Skeletal muscle cell (primary cell): ENCODE measurements around the gene NELFB.

ENCODE experiments used
- DNase-seq: peaks from one replicate; pipeline ENCODE4 v3.0.0-alpha.2; 2010; ENCODE audit warnings: low read depth
- H3K4me3 ChIP-seq: 2 replicates; pipeline ENCODE4 v1.5.1; 2011; ENCODE audit warnings: low read depth, mild to moderate bottlenecking, control low read depth, low read length, moderate library complexity

Gene NELFB

DNA sequence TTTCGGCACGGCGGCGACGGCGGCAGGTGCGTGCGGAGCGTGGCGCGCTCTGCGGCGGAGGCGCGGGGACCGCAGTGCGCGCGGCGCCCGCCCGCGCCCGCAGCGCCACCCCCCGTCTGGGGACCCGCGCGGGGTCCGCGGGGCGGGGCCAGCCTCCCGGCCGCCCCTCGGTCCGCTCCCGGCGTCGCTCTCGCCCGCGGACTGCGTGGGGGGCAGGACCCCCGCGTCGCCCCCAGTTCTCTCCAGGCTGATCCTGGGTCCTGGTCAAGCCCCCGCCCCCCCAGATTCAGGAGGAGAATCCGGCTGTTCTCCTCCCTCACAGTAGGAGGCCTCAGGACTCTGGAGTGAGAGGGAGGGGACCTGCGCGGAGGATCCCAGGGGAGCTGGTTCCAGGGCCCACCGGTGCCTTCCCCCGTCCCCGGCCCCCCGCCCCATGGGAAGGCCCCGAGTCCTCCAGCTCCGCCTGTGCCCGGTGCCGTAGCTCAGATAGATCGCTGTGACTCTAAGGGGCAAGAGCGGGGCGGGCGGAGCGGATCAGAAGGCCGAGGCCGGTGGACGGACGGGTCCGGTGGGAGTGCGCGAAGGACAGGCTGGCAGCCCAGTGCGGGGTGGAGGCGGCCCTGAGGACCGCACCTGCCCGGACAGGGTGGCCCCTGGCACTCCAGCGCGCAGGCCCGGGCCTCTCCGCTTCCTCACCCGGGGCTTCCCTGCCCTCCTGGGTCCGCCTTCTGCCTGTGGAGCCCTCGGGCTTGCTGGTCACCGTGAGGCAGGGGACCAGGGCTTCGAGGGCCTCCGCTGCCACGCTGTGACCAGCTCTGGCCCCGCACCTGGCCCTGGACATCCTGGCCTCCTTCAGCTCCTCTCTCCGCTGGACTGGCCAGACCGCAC lies 32.7 kb upstream of the NELFB start, which contains the start of gene RNF208:
Gene RNF208, minus strand, starts transcription at position 51 of the 888 bp plus-strand sequence. CDS start 1,028 bp downstream, outside the sequence.
- peak within 1 kb of the TSS; percentile 73 for H3K4me3 ChIP-seq
- DNase-seq = no peak

- DNase-seq = peak; percentile 88
- peak overlapping the region; percentile 73 for H3K4me3 ChIP-seq
Observed at GRCh38 chr9:137223078-137223970, 31.8 kb upstream of the NELFB start.

GRCh38 chr9:137224830-137225694 lies 30.1 kb upstream of the NELFB start, which contains the start of gene CYSRT1:
TSS of gene CYSRT1 (plus strand) at chr9:137225174. CDS start at chr9:137225622, 448 bp downstream.
- no peak for DNase-seq

GRCh38 chr9:137225699-137226331 lies 29.3 kb upstream of the NELFB start:
- no peak overlapping the region for H3K4me3 ChIP-seq
- no peak for DNase-seq

More at GRCh38 chr9:137224830-137225694, 30.1 kb upstream of the NELFB start, which contains the start of gene CYSRT1:
- H3K4me3 ChIP-seq = peak within 1 kb of the TSS; percentile 73

DNA sequence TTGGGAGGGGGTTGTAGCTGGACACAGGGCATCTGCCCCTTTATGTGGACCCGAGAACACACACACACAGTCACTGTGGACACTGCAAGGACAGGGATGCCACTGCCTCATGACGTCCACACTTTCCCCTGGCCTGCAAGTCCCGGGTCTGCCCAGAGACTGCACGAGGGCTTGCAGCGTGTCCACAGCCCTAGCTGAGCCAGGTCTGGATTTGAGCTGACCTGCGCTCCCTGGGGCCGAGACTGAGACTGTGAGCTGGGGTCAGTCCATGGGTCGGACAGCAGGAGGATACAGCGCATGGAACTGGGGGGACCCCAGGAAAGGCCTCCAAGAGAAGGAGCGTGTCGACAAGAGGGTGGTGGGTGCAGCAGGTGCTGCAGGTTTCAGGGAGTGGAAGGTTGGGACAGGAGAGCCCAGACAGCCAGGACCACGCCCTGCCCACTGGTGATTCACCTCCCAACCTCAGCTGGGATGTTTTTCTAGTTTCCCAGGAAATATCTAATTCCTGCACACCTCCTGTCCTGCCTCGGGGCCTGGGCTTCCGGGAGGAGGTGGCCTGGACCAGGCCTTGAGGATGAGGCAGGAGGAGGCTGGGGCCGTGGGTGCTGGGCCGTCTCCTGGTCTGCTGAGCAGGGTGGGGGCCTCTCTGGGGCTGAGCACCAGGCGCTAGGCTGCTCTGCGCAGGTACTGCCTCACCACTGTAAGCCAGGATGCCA lies 28.6 kb upstream of the NELFB start:
- H3K4me3 ChIP-seq = no peak overlapping the region

GRCh38 chr9:137227054-137227852 lies 27.9 kb upstream of the NELFB start, which contains the start of gene RNF224:
TSS of gene RNF224 (plus strand) at chr9:137227502. CDS start at chr9:137228336, 834 bp downstream.
- H3K4me3 ChIP-seq = no peak within 1 kb of the TSS
- DNase-seq = no peak

More for the DNA sequence above, 28.6 kb upstream of the NELFB start:
- no peak for DNase-seq

DNA sequence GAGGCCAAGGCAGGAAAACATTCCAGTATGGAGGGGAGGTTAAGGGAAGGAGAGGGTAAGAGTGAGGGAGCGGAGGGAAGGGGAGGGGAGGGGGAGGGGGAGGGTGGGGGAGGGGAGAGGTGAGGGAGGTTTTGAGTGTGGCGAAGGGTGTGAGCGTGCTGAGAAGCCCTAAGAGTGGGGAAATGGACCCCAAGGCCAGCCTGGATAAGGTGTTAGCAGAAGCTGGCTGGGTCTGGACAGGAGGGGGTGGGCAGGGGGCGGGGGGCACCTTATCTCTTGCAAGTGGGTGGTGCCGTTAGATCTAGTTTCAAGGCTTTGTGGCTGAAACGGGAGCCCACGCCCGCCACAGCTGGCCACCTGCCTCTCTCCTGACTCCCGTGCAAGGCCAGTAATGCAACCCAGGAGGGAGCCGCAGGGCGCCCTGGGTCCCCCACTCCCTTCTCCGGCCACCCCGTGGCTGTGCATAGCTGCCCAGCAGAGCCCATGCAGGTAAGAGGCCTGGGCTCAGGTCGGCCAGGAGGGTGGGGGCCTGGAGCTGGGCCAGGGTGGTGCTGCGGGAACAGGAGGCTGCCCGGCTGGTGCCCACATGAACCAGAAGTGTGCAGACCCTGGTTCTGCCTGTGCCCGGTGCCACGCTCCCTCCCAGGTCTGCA lies 27.1 kb upstream of the NELFB start:
- no peak for DNase-seq
- no peak overlapping the region for H3K4me3 ChIP-seq

DNA sequence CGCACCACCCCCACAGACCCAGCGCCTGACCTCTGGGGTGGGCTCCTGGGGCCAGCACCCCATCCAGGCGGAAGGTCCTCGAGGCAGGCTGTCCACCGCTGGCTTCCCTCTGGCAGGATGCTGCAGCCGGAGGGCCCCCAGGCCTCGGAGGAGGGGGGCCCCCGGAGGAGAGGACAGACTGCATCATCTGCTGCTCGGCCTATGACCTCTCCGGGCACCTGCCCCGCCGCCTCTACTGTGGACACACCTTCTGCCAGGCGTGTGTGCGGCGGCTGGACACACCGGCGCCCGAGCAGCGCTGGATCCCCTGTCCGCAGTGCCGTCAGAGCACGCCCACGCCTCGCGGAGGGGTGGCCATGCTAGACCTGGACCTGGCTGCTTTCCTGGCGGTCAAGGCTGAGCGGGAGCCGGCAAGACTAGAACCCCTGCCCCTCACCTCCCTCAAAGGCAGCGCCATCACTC lies 26.6 kb upstream of the NELFB start:
- DNase-seq = no peak
- H3K4me3 ChIP-seq = no peak overlapping the region

GRCh38 chr9:137228968-137229896 lies 25.9 kb upstream of the NELFB start:
- no peak overlapping the region for H3K4me3 ChIP-seq
- no peak for DNase-seq

DNA sequence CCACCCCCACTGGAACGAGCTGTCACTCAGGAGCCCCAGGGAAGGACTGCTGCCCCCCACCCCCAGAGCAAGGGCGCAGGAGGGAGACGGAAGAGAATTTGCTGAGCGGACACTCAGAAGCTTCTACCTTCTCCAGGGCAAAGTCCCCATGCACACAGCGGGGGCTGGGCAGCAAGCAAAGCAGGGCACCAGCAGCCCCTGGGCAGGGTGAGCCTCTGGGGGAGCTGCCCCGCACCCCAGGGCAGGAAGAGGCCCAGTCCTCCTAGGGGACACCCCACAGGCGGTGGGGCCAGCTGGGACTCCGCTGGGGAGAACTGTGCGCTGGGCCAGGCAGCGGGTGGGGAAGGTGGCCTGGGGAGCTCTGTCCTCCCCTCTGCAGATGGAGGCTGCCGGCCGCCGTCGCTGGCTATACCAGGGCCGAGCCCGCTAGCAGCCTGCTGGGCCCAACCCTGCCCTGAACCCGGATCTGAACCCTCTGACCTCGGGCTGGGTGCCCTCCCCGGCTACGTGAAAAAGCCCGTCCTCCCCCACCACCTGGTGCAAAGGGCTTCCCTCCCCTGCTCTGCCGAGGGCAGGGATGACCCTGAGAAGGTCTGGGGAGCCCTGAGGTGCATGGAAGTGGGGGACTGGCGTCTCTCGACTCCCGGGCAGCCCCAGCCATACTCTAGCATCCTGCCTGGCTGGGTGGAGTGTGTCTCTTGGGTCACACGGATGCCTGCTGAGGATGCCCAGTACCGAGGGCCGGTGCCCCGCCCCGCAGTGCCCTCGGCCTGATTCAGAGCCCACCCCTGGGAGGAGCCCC lies 25.0 kb upstream of the NELFB start:
- DNase-seq = no peak
- H3K4me3 ChIP-seq = no peak overlapping the region

- DNase-seq = no peak
- no peak within 1 kb of the TSS for H3K4me3 ChIP-seq
Observed at GRCh38 chr9:137230705-137231371, 24.3 kb upstream of the NELFB start, which contains the start of gene SLC34A3. TSS of gene SLC34A3 (plus strand) at chr9:137230901. CDS start at chr9:137231703, 802 bp downstream.

DNA sequence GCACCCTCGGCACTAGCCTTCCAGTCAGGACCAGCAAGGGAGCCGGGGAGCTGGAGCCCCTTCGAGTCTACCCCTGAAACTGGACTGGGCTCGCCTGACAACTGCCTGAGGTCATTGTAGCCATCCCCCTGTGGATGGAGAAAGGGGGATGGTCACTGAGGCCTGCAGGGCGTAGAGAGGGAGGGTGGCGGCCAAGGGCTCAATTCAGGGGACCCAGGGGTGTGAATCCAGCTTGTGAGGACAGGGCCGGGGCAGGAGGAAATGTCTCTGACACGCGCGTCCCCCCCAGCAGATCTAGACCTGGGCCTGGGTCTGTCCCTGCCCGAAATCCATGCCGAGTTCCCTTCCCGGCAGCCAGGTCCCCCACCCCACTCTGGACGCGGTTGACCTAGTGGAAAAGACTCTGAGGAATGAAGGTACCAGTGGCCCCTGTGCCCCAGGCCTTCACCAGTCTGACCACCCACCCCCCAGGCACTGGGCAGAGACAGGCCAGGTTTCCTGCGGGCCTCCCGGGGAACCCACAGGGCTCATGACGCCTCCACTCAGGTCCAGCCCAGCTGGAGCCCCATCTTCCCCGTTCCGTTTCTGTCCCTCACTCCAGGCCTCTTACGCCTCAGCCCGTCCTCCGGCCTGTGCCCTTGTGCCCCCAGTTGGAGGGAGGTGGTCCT lies 23.6 kb upstream of the NELFB start:
- DNase-seq = no peak
- H3K4me3 ChIP-seq = no peak overlapping the region

- H3K4me3 ChIP-seq = no peak overlapping the region
- no peak for DNase-seq
Observed at GRCh38 chr9:137232101-137232500, 23.0 kb upstream of the NELFB start.

DNA sequence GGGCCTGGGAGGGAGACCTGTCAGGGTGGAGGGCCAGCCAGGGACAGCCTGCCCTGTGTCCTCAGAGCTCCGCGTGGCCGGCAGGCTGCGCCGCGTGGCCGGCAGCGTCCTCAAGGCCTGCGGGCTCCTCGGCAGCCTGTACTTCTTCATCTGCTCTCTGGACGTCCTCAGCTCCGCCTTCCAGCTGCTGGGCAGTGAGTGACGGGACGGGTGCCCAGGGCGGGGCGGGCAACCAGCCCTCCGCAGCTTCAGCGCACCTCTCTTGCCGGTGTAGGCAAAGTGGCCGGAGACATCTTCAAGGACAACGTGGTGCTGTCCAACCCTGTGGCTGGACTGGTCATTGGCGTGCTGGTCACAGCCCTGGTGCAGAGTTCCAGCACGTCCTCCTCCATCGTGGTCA lies 22.6 kb upstream of the NELFB start:
- no peak for DNase-seq
- H3K4me3 ChIP-seq = no peak overlapping the region
